ENCODE data around the gene TRRAP.

DNA sequence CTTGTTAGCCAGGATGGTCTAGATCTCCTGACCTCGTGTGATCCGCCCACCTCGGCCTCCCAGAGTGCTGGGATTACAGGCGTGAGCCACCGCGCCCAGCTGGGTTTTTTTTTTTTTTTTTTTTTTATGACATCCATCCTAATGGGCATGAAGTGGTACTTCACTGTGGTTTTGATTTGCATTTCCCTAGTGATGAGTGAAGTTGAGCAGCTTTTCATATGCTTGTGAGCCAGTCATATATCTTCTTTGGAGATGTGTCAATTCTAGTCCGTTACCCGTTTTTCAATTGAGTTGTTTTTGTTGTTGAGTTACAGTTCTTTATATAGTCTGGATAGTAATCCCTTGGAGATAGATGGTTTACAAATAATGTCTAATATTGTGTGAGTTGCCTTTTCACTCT lies 137.9 kb downstream of the TRRAP start:
- TF ChIP-seq, protein P1, sequence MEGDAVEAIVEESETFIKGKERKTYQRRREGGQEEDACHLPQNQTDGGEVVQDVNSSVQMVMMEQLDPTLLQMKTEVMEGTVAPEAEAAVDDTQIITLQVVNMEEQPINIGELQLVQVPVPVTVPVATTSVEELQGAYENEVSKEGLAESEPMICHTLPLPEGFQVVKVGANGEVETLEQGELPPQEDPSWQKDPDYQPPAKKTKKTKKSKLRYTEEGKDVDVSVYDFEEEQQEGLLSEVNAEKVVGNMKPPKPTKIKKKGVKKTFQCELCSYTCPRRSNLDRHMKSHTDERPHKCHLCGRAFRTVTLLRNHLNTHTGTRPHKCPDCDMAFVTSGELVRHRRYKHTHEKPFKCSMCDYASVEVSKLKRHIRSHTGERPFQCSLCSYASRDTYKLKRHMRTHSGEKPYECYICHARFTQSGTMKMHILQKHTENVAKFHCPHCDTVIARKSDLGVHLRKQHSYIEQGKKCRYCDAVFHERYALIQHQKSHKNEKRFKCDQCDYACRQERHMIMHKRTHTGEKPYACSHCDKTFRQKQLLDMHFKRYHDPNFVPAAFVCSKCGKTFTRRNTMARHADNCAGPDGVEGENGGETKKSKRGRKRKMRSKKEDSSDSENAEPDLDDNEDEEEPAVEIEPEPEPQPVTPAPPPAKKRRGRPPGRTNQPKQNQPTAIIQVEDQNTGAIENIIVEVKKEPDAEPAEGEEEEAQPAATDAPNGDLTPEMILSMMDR (IDR thresholded peaks at IDR 0.05), result no peak
- no peak for TF ChIP-seq EP300 (IDR thresholded peaks at IDR 0.05)
- no peak for TF ChIP-seq POLR2A (IDR thresholded peaks at IDR 0.05)
- no peak for TF ChIP-seq POLR2AphosphoS5 (IDR thresholded peaks at IDR 0.05)
